HepG2 (cell line): ENCODE data around the gene SLFN14. TPM values are rescaled to one million over a fixed set of nuclear protein-coding genes. Genes with fewer than 3 reads are reported as not detected.
A peak's percentile ranks its signal among the peaks of the same experiment; 100 is the strongest.

Experiments
- ATAC-seq: fragments of 200-7000 bp; cut with Tn5 transposase; 3 replicates; pipeline ENCODE4 v1.9.1; 2020; ENCODE audit warnings: mild to moderate bottlenecking, moderate library complexity
- BruUV-seq: library from RNA; stranded (reverse); fragments of 400-500 nt; replicated peaks from 2 replicates; lab custom pipeline; 2021; lab: Mats Ljungman, UMichigan
- CTCF ChIA-PET: fragments of 300-600 bp; formaldehyde crosslinking; extraction: SDS; loops from one replicate; lab custom pipeline; 2021; ENCODE audit warnings: low total read pairs, inconsistent platforms, low intra/inter-chr PET ratio; lab: Yijun Ruan, JAX
- POLR2A ChIA-PET: fragments of 350-600 bp; sonication (Branson Sonifier 250); formaldehyde crosslinking; loops from one replicate; lab custom pipeline; 2020; ENCODE audit warnings: antibody characterized with exemption, inconsistent platforms; lab: Yijun Ruan, JAX
- DNase-seq: peaks from one replicate; pipeline ENCODE4 v3.0.0-alpha.2; 2015; ENCODE audit warnings: low spot score
- FAIRE-seq: peaks from 3 replicates; lab custom pipeline; 2011; peaks lifted over from hg19 to GRCh38; lab: Jason Lieb, UNC
- H2AFZ ChIP-seq: one replicate; pipeline ENCODE4 v1.6.1; 2011; ENCODE audit warnings: low read length, inconsistent platforms
- H3K27ac ChIP-seq: fragments of 300-600 bp; 3 replicates; pipeline ENCODE4 v1.8.0; 2011; ENCODE audit warnings: mixed run types, mild to moderate bottlenecking, mixed read lengths, low read length, inconsistent platforms; ENCODE audit not compliant: insufficient read depth; ENCODE audit errors: extremely low read length
- H3K27me3 ChIP-seq, 2 experiments: fragments of 200-600 bp in 1 of 2; 2 replicates in 1 of 2; 3 replicates in 1 of 2; pipeline versions ENCODE4 v1.6.0 to v1.8.0; 2011; ENCODE audit warnings: low read length in 2 of 2, mild to moderate bottlenecking in 2 of 2, moderate library complexity in 2 of 2, inconsistent platforms in 1 of 2; ENCODE audit not compliant: insufficient read depth in 2 of 2, control insufficient read depth in 1 of 2
- H3K36me3 ChIP-seq, 2 experiments: fragments of 200-600 bp in 1 of 2; replicated peaks in 1 of 2; 2 replicates in 1 of 2; 3 replicates in 1 of 2; pipeline versions ENCODE4 v1.5.1 to v1.8.0; 2011; ENCODE audit warnings: low read length in 2 of 2, inconsistent platforms in 1 of 2; ENCODE audit not compliant: insufficient read depth in 2 of 2, control insufficient read depth in 1 of 2
- H3K4me1 ChIP-seq: 2 replicates; pipeline ENCODE4 v1.5.1; 2012; ENCODE audit warnings: low read length, inconsistent platforms; ENCODE audit not compliant: insufficient read depth
- H3K4me2 ChIP-seq: 2 replicates; pipeline ENCODE4 v1.6.0; 2011; ENCODE audit warnings: low read depth, low read length, inconsistent platforms
- H3K4me3 ChIP-seq, 3 experiments: fragments of 200-600 bp in 1 of 3; sonication (generic), shearing (Covaris generic) in 1 of 3; replicated peaks in 1 of 3; 2 replicates each; pipeline ENCODE4 v1.5.1; 2011 to 2016; ENCODE audit warnings: low read length in 3 of 3, inconsistent platforms in 2 of 3, low read depth in 2 of 3, mild to moderate bottlenecking in 2 of 3, control low read depth in 1 of 3, mixed read lengths in 1 of 3; ENCODE audit not compliant: insufficient read depth in 1 of 3
- H3K79me2 ChIP-seq: one replicate; pipeline ENCODE4 v1.6.1; 2011; ENCODE audit warnings: low read length, inconsistent platforms; ENCODE audit not compliant: insufficient read depth
- H3K9ac ChIP-seq: 2 replicates; pipeline ENCODE4 v1.6.0; 2011; ENCODE audit warnings: mild to moderate bottlenecking, low read depth, low read length, inconsistent platforms; ENCODE audit not compliant: insufficient read depth
- H3K9me3 ChIP-seq: 2 replicates; pipeline ENCODE4 v1.5.1; 2012; ENCODE audit warnings: mild to moderate bottlenecking, low read length
- H4K20me1 ChIP-seq: 2 replicates; pipeline ENCODE4 v1.6.0; 2011; ENCODE audit warnings: inconsistent platforms, mild to moderate bottlenecking, low read length, moderate library complexity; ENCODE audit not compliant: insufficient read depth
- CREM ChIP-seq, 2 experiments: sonication (generic) in 1 of 2; formaldehyde crosslinking in 1 of 2; IDR thresholded peaks; 2 replicates each; pipeline versions ENCODE4 v1.4.0 to v1.6.1; 2016 to 2020; ENCODE audit warnings: antibody characterized with exemption in 1 of 2, mild to moderate bottlenecking in 1 of 2, missing genetic modification reagents in 1 of 2
- E2F1 ChIP-seq: sonication (generic); formaldehyde crosslinking; IDR thresholded peaks from 2 replicates; pipeline ENCODE4 v1.5.0; 2020; ENCODE audit warnings: missing genetic modification reagents
- EP300 ChIP-seq, 3 experiments: sonication (generic) in 1 of 3; formaldehyde crosslinking in 1 of 3; IDR thresholded peaks; 2 replicates each; pipeline versions ENCODE4 v1.5.1 to v1.6.1; 2011 to 2020; ENCODE audit warnings: low read depth in 2 of 3, low read length in 2 of 3, borderline replicate concordance in 1 of 3, improper control_type of control experiment in 1 of 3, mild to moderate bottlenecking in 1 of 3, missing genetic modification reagents in 1 of 3, moderate library complexity in 1 of 3
- GLI4 ChIP-seq: sonication (generic); formaldehyde crosslinking; IDR thresholded peaks from 2 replicates; pipeline ENCODE4 v1.5.1; 2020; ENCODE audit warnings: missing genetic modification reagents, mild to moderate bottlenecking, moderate library complexity, borderline replicate concordance
- HMG20B ChIP-seq: conservative IDR thresholded peaks from 2 replicates; pipeline ENCODE4 v1.6.1; 2016; ENCODE audit warnings: missing genetic modification reagents, missing compliant biosample characterization
- NFE2L2 ChIP-seq: fragments of 150-350 bp; IDR thresholded peaks from 2 replicates; pipeline ENCODE4 v1.6.1; 2014; ENCODE audit warnings: low read length
- NFYC ChIP-seq: IDR thresholded peaks from 2 replicates; pipeline ENCODE4 v1.6.1; 2016; ENCODE audit warnings: missing genetic modification reagents, missing compliant biosample characterization
- RFXANK ChIP-seq: IDR thresholded peaks from 2 replicates; pipeline ENCODE4 v1.6.1; 2016
- SIX4 ChIP-seq: sonication (generic); formaldehyde crosslinking; IDR thresholded peaks from 2 replicates; pipeline ENCODE4 v1.4.0; 2020; ENCODE audit warnings: missing genetic modification reagents
- SKI ChIP-seq: fragments of 450-650 bp; IDR thresholded peaks from one replicate; pipeline ENCODE4 v1.6.1; 2018; ENCODE audit warnings: mild to moderate bottlenecking; ENCODE audit not compliant: partially characterized antibody
- TRIM22 ChIP-seq: fragments of 450-650 bp; IDR thresholded peaks from 2 replicates; pipeline ENCODE4 v1.6.1; 2017
- ZBTB34 ChIP-seq: sonication (generic); formaldehyde crosslinking; IDR thresholded peaks from 2 replicates; pipeline ENCODE4 v1.8.0; 2022; ENCODE audit warnings: mild to moderate bottlenecking, missing genetic modification reagents
- ZNF18 ChIP-seq: sonication (generic); formaldehyde crosslinking; IDR thresholded peaks from 2 replicates; pipeline ENCODE4 v1.8.0; 2022; ENCODE audit warnings: mild to moderate bottlenecking, missing genetic modification reagents; ENCODE audit not compliant: insufficient replicate concordance
- ZNF263 ChIP-seq: sonication (generic); formaldehyde crosslinking; IDR thresholded peaks from 2 replicates; pipeline ENCODE4 v1.4.0; 2020; ENCODE audit warnings: missing genetic modification reagents
- ZNF44 ChIP-seq: sonication (generic); formaldehyde crosslinking; IDR thresholded peaks from 2 replicates; pipeline ENCODE4 v1.5.1; 2020; ENCODE audit warnings: mild to moderate bottlenecking, missing genetic modification reagents
- ZNF441 ChIP-seq: sonication (generic); formaldehyde crosslinking; IDR thresholded peaks from 2 replicates; pipeline ENCODE4 v1.7.0; 2021; ENCODE audit warnings: missing genetic modification reagents, borderline replicate concordance
- ZNF841 ChIP-seq: sonication (generic); formaldehyde crosslinking; IDR thresholded peaks from 2 replicates; pipeline ENCODE4 v1.8.1; 2023; ENCODE audit warnings: missing genetic modification reagents, borderline replicate concordance
- WGBS: methylation state at CpG from one replicate; pipeline ENCODE4 v1.1.6; 2017; ENCODE audit warnings: low lambda C conversion rate; 5-methylcytosine and 5-hydroxymethylcytosine counted together
- in situ Hi-C: cut with HindIII; loops from 2 replicates; pipeline ENCODE4 v1.10.0; 2017; ENCODE audit warnings: low pct_unique_long_range_greater_than_20kb; ENCODE audit not compliant: extremely low pct_ligation_motif_present
- intact Hi-C: fragments of 100-400 bp; cut with micrococcal nuclease; formaldehyde crosslinking; loops from one replicate; pipeline ENCODE4 v1.10.0; 2022; ENCODE audit not compliant: unreplicated experiment
- polyA plus RNA-seq, 8 experiments: library from polyadenylated mRNA; depleted of rRNA in 3 of 8; stranded (reverse) in 7 of 8; unstranded in 1 of 8; fragments of >200 nt; fragmentation: Illumina TruSeq in 4 of 8; extraction: Trizol in 4 of 8; gene quantifications; 2 replicates each; pipeline versions ENCODE4 v1.2.1 to v1.2.3, GENCODE V29; 2011 to 2016; ENCODE audit warnings: low read depth in 4 of 8, missing spikeins in 1 of 8, mixed read lengths in 1 of 8; ENCODE audit not compliant: insufficient read depth in 1 of 8
- total RNA-seq, 5 experiments: library from RNA; depleted of rRNA; stranded (reverse); fragments of >200 nt; fragmentation: Illumina TruSeq; extraction: Trizol; gene quantifications; 2 replicates each; pipeline ENCODE4 v1.2.3, GENCODE V29; 2016; ENCODE audit warnings: low read depth in 1 of 5

SLFN14 gene
- total and polyA plus RNA-seq, 2 of the 13 experiments (the other 11 are each of a cell fraction or from before 2014, with no cell fraction given) = not detected

- peak within 1 kb of the TSS; percentile 79 for H3K4me2 ChIP-seq
- BruUV-seq = TSS peak; percentile 82
- ATAC-seq (peak; percentile 93), FAIRE-seq (peak; percentile 42), DNase-seq (peak; percentile 83)
- ChIA-PET CTCF (no interaction called here), POLR2A (interaction anchor here (0.8 to 4.2 kb wide), 4 partner anchors 8 to 221 kb away, joined by 3 to 73 read pairs (median 6); partner anchors contain the start of gene PEX12)
- intact Hi-C loops (no loop called here), in situ Hi-C loops (no loop called here)
- peaks cover 26% of the 10 kb centered on the region for H3K4me1 ChIP-seq
- H3K36me3 ChIP-seq = no peaks in the 10 kb centered on the region
- peak within 1 kb of the TSS; percentile 67 to 92 (median 89) for H3K4me3 ChIP-seq
- H3K9me3 ChIP-seq = no peaks in the 10 kb centered on the region
- no peaks in the 10 kb centered on the region for H4K20me1 ChIP-seq
- H3K27ac ChIP-seq = peak within 1 kb of the TSS; percentile 61
- peak within 1 kb of the TSS; percentile 86 for H3K9ac ChIP-seq
- under 1% methylated on average over 30 of the region's 50 CpGs for WGBS
- H2AFZ ChIP-seq = peak within 1 kb of the TSS; percentile 58
- no peaks in the 10 kb centered on the region; a peak in 1 of 5 replicates for H3K27me3 ChIP-seq
- H3K79me2 ChIP-seq = peaks cover 44% of the 10 kb centered on the region
- TF ChIP-seq ZNF44 (CRISPR knock-in tag) (no peak), ZNF263 (CRISPR knock-in tag) (no peak; the same call in 1 of the 2 replicates), E2F1 (CRISPR knock-in tag) (no peak), TRIM22 (no peak), ZNF441 (no peak), ZNF18 (CRISPR knock-in tag) (no peak), SIX4 (CRISPR knock-in tag) (no peak), GLI4 (no peak), NFYC (peak; percentile 38; the same call in 1 of the 2 replicates), HMG20B (CRISPR knock-in tag) (0 out of 2 replicates have a peak, but pooled peaks have one; percentile 38), RFXANK (peak; percentile 71; the same call in 1 of the 2 replicates), CREM (IDR thresholded peaks at IDR 0.05) (peak; percentile 100), CREM (CRISPR knock-in tag; IDR thresholded peaks at IDR 0.05) (peak; percentile 97), SKI (no peak), EP300 (IDR thresholded peaks at IDR 0.05; ENCODE audit: low read depth in 2 of 2, low read length in 2 of 2) (no peak), EP300 (CRISPR knock-in tag; IDR thresholded peaks at IDR 0.05; ENCODE audit: borderline replicate concordance) (no peak; the same call in 1 of the 2 replicates), ZNF841 (CRISPR knock-in tag) (no peak), NFE2L2 (no peak), ZBTB34 (CRISPR knock-in tag) (no peak)
Measured at GRCh38 chr17:35587074-35587961, 26.7 kb upstream of the SLFN14 start, which contains the start of gene AP2B1. Gene AP2B1, plus strand, starts transcription at chr17:35587322. Its CDS starts 6,709 bp downstream, at chr17:35594031.
